ENCODE measurements around the gene HIPK2.

The HIPK2 gene

GRCh38 chr7:139735466-139735865, 42.3 kb downstream of the HIPK2 start:
- WGBS (ENCODE audit: extremely low coverage, insufficient coverage, low lambda C conversion rate): no CpG with 5 or more reads among the region's 7 CpGs
- Histone ChIP-seq H2BK15ac (replicated peaks; ENCODE audit: low read depth) (no peak overlapping the region), H2AK5ac (ENCODE audit: low read length) (no peak overlapping the region), H4K5ac (ENCODE audit: low read length) (no peak overlapping the region), H3K27me3 (ENCODE audit: insufficient read depth, low read length, poor library complexity) (no peaks in the 10 kb centered on the region), H4K8ac (ENCODE audit: low read depth, low read length) (no peak overlapping the region), H3K4me1 (ENCODE audit: control insufficient read depth, low read depth, low read length) (no peaks in the 10 kb centered on the region), H3K79me1 (ENCODE audit: low read length) (peaks cover 3% of the 10 kb centered on the region), H3K18ac (ENCODE audit: low read length) (no peak overlapping the region), H3K27ac (ENCODE audit: low read depth, low read length) (no peak overlapping the region), H3K79me2 (ENCODE audit: control insufficient read depth, insufficient read depth, low read length) (no peaks in the 10 kb centered on the region), H3K4me3 (ENCODE audit: low read length) (no peak overlapping the region), H3K56ac (ENCODE audit: low read length) (no peak overlapping the region), H3K4ac (ENCODE audit: low read depth, low read length) (no peak overlapping the region), H3K36me3 (ENCODE audit: control insufficient read depth, insufficient read depth, low read length) (no peaks in the 10 kb centered on the region), H3K4me2 (ENCODE audit: low read length) (no peak overlapping the region), H2BK120ac (ENCODE audit: low read depth, low read length) (no peak overlapping the region), H3K23ac (ENCODE audit: low read length) (no peak overlapping the region), H2BK5ac (ENCODE audit: low read length) (no peak overlapping the region), H3K9ac (ENCODE audit: low read length) (no peak overlapping the region)
- no peak for DNase-seq

- no peak overlapping the region for H3K4me3 ChIP-seq (ENCODE audit: low read length)
- H3K27ac ChIP-seq (ENCODE audit: low read depth, low read length): no peak overlapping the region
- no CpG with 5 or more reads among the region's 2 CpGs for WGBS (ENCODE audit: extremely low coverage, insufficient coverage, low lambda C conversion rate)
- H4K8ac ChIP-seq (ENCODE audit: low read depth, low read length): no peak overlapping the region
- no peak for DNase-seq
- peaks cover 3% of the 10 kb centered on the region for H3K79me1 ChIP-seq (ENCODE audit: low read length)
- H3K4me2 ChIP-seq (ENCODE audit: low read length): no peak overlapping the region
- H3K9ac ChIP-seq (ENCODE audit: low read length): no peak overlapping the region
- H3K4ac ChIP-seq (ENCODE audit: low read depth, low read length): no peak overlapping the region
- H3K36me3 ChIP-seq (ENCODE audit: control insufficient read depth, insufficient read depth, low read length): no peaks in the 10 kb centered on the region
- no peaks in the 10 kb centered on the region for H3K27me3 ChIP-seq (ENCODE audit: insufficient read depth, low read length, poor library complexity)
- no peak overlapping the region for H2BK120ac ChIP-seq (ENCODE audit: low read depth, low read length)
- no peak overlapping the region for H4K5ac ChIP-seq (ENCODE audit: low read length)
- no peak overlapping the region for H3K18ac ChIP-seq (ENCODE audit: low read length)
- H2BK5ac ChIP-seq (ENCODE audit: low read length): no peak overlapping the region
- no peaks in the 10 kb centered on the region for H3K4me1 ChIP-seq (ENCODE audit: control insufficient read depth, low read depth, low read length)
- no peak overlapping the region for H2BK15ac ChIP-seq (replicated peaks; ENCODE audit: low read depth)
- no peak overlapping the region for H2AK5ac ChIP-seq (ENCODE audit: low read length)
- H3K23ac ChIP-seq (ENCODE audit: low read length): no peak overlapping the region
- H3K79me2 ChIP-seq (ENCODE audit: control insufficient read depth, insufficient read depth, low read length): no peaks in the 10 kb centered on the region
- H3K56ac ChIP-seq (ENCODE audit: low read length): no peak overlapping the region
These were observed 43.4 kb downstream of the HIPK2 start for GRCh38 chr7:139734395-139734794.

- Histone ChIP-seq H2BK15ac (replicated peaks; ENCODE audit: low read depth) (no peak overlapping the region), H3K4ac (ENCODE audit: low read depth, low read length) (no peak overlapping the region), H3K18ac (ENCODE audit: low read length) (no peak overlapping the region), H2BK5ac (ENCODE audit: low read length) (no peak overlapping the region), H3K4me3 (ENCODE audit: low read length) (no peak overlapping the region), H3K56ac (ENCODE audit: low read length) (no peak overlapping the region), H4K5ac (ENCODE audit: low read length) (no peak overlapping the region), H3K4me2 (ENCODE audit: low read length) (no peak overlapping the region), H3K27me3 (ENCODE audit: insufficient read depth, low read length, poor library complexity) (no peaks in the 10 kb centered on the region), H2AK5ac (ENCODE audit: low read length) (no peak overlapping the region), H4K8ac (ENCODE audit: low read depth, low read length) (no peak overlapping the region), H3K79me1 (ENCODE audit: low read length) (peaks cover 3% of the 10 kb centered on the region), H3K23ac (ENCODE audit: low read length) (no peak overlapping the region), H3K79me2 (ENCODE audit: control insufficient read depth, insufficient read depth, low read length) (no peaks in the 10 kb centered on the region), H3K27ac (ENCODE audit: low read depth, low read length) (no peak overlapping the region), H2BK120ac (ENCODE audit: low read depth, low read length) (no peak overlapping the region), H3K36me3 (ENCODE audit: control insufficient read depth, insufficient read depth, low read length) (no peaks in the 10 kb centered on the region), H3K4me1 (ENCODE audit: control insufficient read depth, low read depth, low read length) (no peaks in the 10 kb centered on the region), H3K9ac (ENCODE audit: low read length) (no peak overlapping the region)
- DNase-seq: no peak
- no CpG with 5 or more reads among the region's 7 CpGs for WGBS (ENCODE audit: extremely low coverage, insufficient coverage, low lambda C conversion rate)
These were observed 44.0 kb downstream of the HIPK2 start for GRCh38 chr7:139733751-139734150.

GRCh38 chr7:139732471-139733167, 45.2 kb downstream of the HIPK2 start:
- Histone ChIP-seq H3K27ac (ENCODE audit: low read depth, low read length) (no peak overlapping the region), H3K9ac (ENCODE audit: low read length) (no peak overlapping the region), H3K4ac (ENCODE audit: low read depth, low read length) (no peak overlapping the region), H2BK15ac (replicated peaks; ENCODE audit: low read depth) (no peak overlapping the region), H3K79me2 (ENCODE audit: control insufficient read depth, insufficient read depth, low read length) (no peaks in the 10 kb centered on the region), H3K4me1 (ENCODE audit: control insufficient read depth, low read depth, low read length) (no peaks in the 10 kb centered on the region), H3K23ac (ENCODE audit: low read length) (no peak overlapping the region), H3K79me1 (ENCODE audit: low read length) (peaks cover 3% of the 10 kb centered on the region), H3K4me2 (ENCODE audit: low read length) (no peak overlapping the region), H3K18ac (ENCODE audit: low read length) (no peak overlapping the region), H4K5ac (ENCODE audit: low read length) (no peak overlapping the region), H3K56ac (ENCODE audit: low read length) (no peak overlapping the region), H3K27me3 (ENCODE audit: insufficient read depth, low read length, poor library complexity) (no peaks in the 10 kb centered on the region), H2BK5ac (ENCODE audit: low read length) (no peak overlapping the region), H2AK5ac (ENCODE audit: low read length) (no peak overlapping the region), H3K4me3 (ENCODE audit: low read length) (no peak overlapping the region), H4K8ac (ENCODE audit: low read depth, low read length) (no peak overlapping the region), H2BK120ac (ENCODE audit: low read depth, low read length) (no peak overlapping the region), H3K36me3 (ENCODE audit: control insufficient read depth, insufficient read depth, low read length) (no peaks in the 10 kb centered on the region)
- DNase-seq: no peak
- no CpG with 5 or more reads among the region's 2 CpGs for WGBS (ENCODE audit: extremely low coverage, insufficient coverage, low lambda C conversion rate)

- Histone ChIP-seq H2BK15ac (replicated peaks; ENCODE audit: low read depth) (no peak overlapping the region), H3K79me2 (ENCODE audit: control insufficient read depth, insufficient read depth, low read length) (no peaks in the 10 kb centered on the region), H3K23ac (ENCODE audit: low read length) (no peak overlapping the region), H3K4me1 (ENCODE audit: control insufficient read depth, low read depth, low read length) (no peaks in the 10 kb centered on the region), H3K4me2 (ENCODE audit: low read length) (no peak overlapping the region), H3K4ac (ENCODE audit: low read depth, low read length) (no peak overlapping the region), H3K56ac (ENCODE audit: low read length) (no peak overlapping the region), H3K18ac (ENCODE audit: low read length) (no peak overlapping the region), H3K79me1 (ENCODE audit: low read length) (peaks cover 3% of the 10 kb centered on the region), H3K4me3 (ENCODE audit: low read length) (no peak overlapping the region), H4K8ac (ENCODE audit: low read depth, low read length) (no peak overlapping the region), H2AK5ac (ENCODE audit: low read length) (no peak overlapping the region), H3K27me3 (ENCODE audit: insufficient read depth, low read length, poor library complexity) (no peaks in the 10 kb centered on the region), H3K36me3 (ENCODE audit: control insufficient read depth, insufficient read depth, low read length) (no peaks in the 10 kb centered on the region), H2BK5ac (ENCODE audit: low read length) (no peak overlapping the region), H2BK120ac (ENCODE audit: low read depth, low read length) (no peak overlapping the region), H3K9ac (ENCODE audit: low read length) (no peak overlapping the region), H3K27ac (ENCODE audit: low read depth, low read length) (no peak overlapping the region), H4K5ac (ENCODE audit: low read length) (no peak overlapping the region)
- WGBS (ENCODE audit: extremely low coverage, insufficient coverage, low lambda C conversion rate): no CpG with 5 or more reads among the region's 9 CpGs
- DNase-seq: peak; percentile 38
These were observed 45.9 kb downstream of the HIPK2 start for GRCh38 chr7:139731802-139732470.
